ENCODE measurements around the gene SLC9B2.
A peak's percentile ranks its signal among the peaks of the same experiment; 100 is the strongest.

Gene SLC9B2

GRCh38 chr4:103075435-103075893 lies 1.1 kb downstream of the SLC9B2 start:
- Histone ChIP-seq H3K27ac (ENCODE audit: low read length) (no peak overlapping the region), H3K9me3 (ENCODE audit: control insufficient read depth, low read depth, low read length) (no peaks in the 10 kb centered on the region), H3K4me1 (ENCODE audit: control insufficient read depth, low read depth, low read length) (peaks cover 8% of the 10 kb centered on the region), H3K27me3 (ENCODE audit: control insufficient read depth, insufficient read depth, low read length) (peaks cover 35% of the 10 kb centered on the region), H3K9ac (ENCODE audit: low read length) (peak overlapping the region; percentile 72), H3K36me3 (ENCODE audit: control insufficient read depth, low read depth, low read length) (no peaks in the 10 kb centered on the region), H3K4me3 (ENCODE audit: low read length) (peak overlapping the region; percentile 69)

GRCh38 chr4:103074744-103075434 lies 1.7 kb downstream of the SLC9B2 start:
- H3K9ac ChIP-seq (ENCODE audit: low read length), result no peak overlapping the region
- H3K36me3 ChIP-seq (ENCODE audit: control insufficient read depth, low read depth, low read length), result no peaks in the 10 kb centered on the region
- peaks cover 11% of the 10 kb centered on the region for H3K4me1 ChIP-seq (ENCODE audit: control insufficient read depth, low read depth, low read length)
- peak overlapping the region; percentile 69 for H3K4me3 ChIP-seq (ENCODE audit: low read length)
- H3K27ac ChIP-seq (ENCODE audit: low read length), result no peak overlapping the region
- H3K9me3 ChIP-seq (ENCODE audit: control insufficient read depth, low read depth, low read length), result no peaks in the 10 kb centered on the region
- peaks cover 35% of the 10 kb centered on the region for H3K27me3 ChIP-seq (ENCODE audit: control insufficient read depth, insufficient read depth, low read length)

DNA sequence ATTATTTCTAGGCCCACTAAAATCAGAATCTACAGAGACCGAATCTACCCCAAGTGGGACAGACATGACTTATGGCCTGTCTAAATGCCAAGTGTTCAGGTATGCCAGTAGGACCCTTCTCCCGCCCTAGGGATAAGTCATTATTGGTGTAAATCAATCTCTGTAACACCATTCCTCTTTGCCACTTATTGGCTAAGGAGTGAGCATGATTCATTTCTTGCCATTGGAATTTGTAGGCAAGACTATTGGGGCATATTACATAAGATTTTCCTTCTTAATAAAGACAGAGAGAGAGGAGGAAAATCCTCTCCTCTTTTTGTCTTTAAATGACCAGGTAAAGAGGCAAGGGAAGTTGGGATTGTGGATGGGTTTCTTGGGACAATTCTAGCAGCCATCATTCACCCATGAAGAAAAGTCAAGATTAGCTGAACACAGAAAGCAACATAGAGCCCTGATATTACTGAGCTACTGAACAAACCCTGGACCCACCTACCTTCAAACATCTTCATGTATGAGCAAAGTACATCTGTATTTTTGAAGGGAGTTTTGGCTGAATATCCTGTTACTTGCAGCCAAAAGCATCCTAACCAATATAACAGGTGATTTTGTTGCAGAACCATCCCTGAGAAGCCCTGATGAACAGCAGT lies 2.6 kb downstream of the SLC9B2 start:
- H3K9ac ChIP-seq (ENCODE audit: low read length), result no peak overlapping the region
- H3K27ac ChIP-seq (ENCODE audit: low read length), result no peak overlapping the region

DNA sequence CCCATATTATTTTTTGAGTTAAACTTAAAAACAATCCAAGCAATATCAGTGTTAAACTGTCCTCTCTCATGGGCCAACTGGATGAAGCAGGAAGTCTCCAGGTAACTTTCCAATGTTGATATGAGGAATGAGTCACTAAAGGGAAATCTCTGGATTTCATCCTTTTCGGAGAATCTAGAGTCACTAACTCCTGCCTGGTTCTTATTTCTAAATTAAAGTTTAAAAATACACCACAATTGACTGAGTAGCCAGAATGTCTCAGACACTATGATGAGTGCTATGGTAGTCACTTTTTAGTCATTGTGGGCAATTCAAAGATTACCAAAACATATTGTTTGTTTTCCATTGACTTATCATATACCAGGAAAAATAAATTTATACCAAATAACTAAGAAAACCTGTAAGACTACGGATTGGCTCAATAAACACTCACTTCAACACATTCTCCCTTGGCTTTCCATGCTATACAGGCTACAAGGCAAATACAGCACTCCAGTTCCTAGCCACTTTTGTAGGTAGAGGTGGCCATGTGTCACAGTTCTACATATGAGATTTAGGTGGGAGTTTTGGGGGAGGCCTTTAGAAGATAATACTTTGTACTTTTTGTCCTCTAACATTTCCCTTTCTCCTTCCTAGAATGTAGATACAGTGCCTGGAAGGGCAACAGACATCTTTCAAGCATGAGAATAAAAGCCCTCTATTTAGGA lies 8.6 kb downstream of the SLC9B2 start:
- Histone ChIP-seq H3K27me3 (ENCODE audit: control insufficient read depth, insufficient read depth, low read length) (no peaks in the 10 kb centered on the region), H3K9me3 (ENCODE audit: control insufficient read depth, low read depth, low read length) (no peaks in the 10 kb centered on the region), H3K36me3 (ENCODE audit: control insufficient read depth, low read depth, low read length) (no peaks in the 10 kb centered on the region), H3K4me3 (ENCODE audit: low read length) (no peak overlapping the region), H3K27ac (ENCODE audit: low read length) (no peak overlapping the region), H3K4me1 (ENCODE audit: control insufficient read depth, low read depth, low read length) (peaks cover 4% of the 10 kb centered on the region), H3K9ac (ENCODE audit: low read length) (no peak overlapping the region)

More for the DNA sequence above, 2.6 kb downstream of the SLC9B2 start:
- Histone ChIP-seq H3K9me3 (ENCODE audit: control insufficient read depth, low read depth, low read length) (no peaks in the 10 kb centered on the region), H3K36me3 (ENCODE audit: control insufficient read depth, low read depth, low read length) (no peaks in the 10 kb centered on the region), H3K4me1 (ENCODE audit: control insufficient read depth, low read depth, low read length) (peaks cover 12% of the 10 kb centered on the region), H3K4me3 (ENCODE audit: low read length) (no peak overlapping the region), H3K27me3 (ENCODE audit: control insufficient read depth, insufficient read depth, low read length) (peaks cover 35% of the 10 kb centered on the region)

- Histone ChIP-seq H3K27me3 (ENCODE audit: control insufficient read depth, insufficient read depth, low read length) (no peaks in the 10 kb centered on the region), H3K9ac (ENCODE audit: low read length) (no peak overlapping the region), H3K27ac (ENCODE audit: low read length) (no peak overlapping the region), H3K36me3 (ENCODE audit: control insufficient read depth, low read depth, low read length) (no peaks in the 10 kb centered on the region), H3K9me3 (ENCODE audit: control insufficient read depth, low read depth, low read length) (no peaks in the 10 kb centered on the region), H3K4me3 (ENCODE audit: low read length) (no peak overlapping the region), H3K4me1 (ENCODE audit: control insufficient read depth, low read depth, low read length) (no peaks in the 10 kb centered on the region)
Observed at GRCh38 chr4:103060453-103061148, 16.0 kb downstream of the SLC9B2 start.

DNA sequence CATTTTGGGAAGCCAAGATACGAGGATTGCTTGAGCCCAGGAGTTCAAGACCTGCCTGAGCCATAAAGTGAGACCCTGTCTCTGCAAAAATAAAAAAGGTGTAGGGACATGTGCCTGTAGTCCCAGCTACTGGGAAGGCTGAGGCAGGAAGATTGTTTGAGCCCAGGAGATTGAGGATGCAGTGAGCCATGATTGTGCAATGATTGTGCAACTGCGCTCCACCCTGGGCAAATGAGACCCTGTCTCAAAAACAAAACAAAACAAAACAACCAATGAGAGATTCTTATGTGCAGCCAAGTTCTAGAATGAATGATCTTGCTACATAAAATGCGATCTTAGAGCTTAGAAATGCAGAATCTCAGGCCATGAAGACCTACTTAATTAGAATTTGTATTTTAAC lies 22.5 kb downstream of the SLC9B2 start:
- Histone ChIP-seq H3K9me3 (ENCODE audit: control insufficient read depth, low read depth, low read length) (no peaks in the 10 kb centered on the region), H3K9ac (ENCODE audit: low read length) (no peak overlapping the region), H3K4me3 (ENCODE audit: low read length) (no peak overlapping the region), H3K27ac (ENCODE audit: low read length) (no peak overlapping the region), H3K27me3 (ENCODE audit: control insufficient read depth, insufficient read depth, low read length) (no peaks in the 10 kb centered on the region), H3K4me1 (ENCODE audit: control insufficient read depth, low read depth, low read length) (no peaks in the 10 kb centered on the region), H3K36me3 (ENCODE audit: control insufficient read depth, low read depth, low read length) (no peaks in the 10 kb centered on the region)

- Histone ChIP-seq H3K27ac (ENCODE audit: low read length) (no peak overlapping the region), H3K9me3 (ENCODE audit: control insufficient read depth, low read depth, low read length) (no peaks in the 10 kb centered on the region), H3K4me3 (ENCODE audit: low read length) (no peak overlapping the region), H3K27me3 (ENCODE audit: control insufficient read depth, insufficient read depth, low read length) (no peaks in the 10 kb centered on the region), H3K4me1 (ENCODE audit: control insufficient read depth, low read depth, low read length) (no peaks in the 10 kb centered on the region), H3K9ac (ENCODE audit: low read length) (no peak overlapping the region), H3K36me3 (ENCODE audit: control insufficient read depth, low read depth, low read length) (no peaks in the 10 kb centered on the region)
Observed at GRCh38 chr4:103052779-103053178, 23.8 kb downstream of the SLC9B2 start.

DNA sequence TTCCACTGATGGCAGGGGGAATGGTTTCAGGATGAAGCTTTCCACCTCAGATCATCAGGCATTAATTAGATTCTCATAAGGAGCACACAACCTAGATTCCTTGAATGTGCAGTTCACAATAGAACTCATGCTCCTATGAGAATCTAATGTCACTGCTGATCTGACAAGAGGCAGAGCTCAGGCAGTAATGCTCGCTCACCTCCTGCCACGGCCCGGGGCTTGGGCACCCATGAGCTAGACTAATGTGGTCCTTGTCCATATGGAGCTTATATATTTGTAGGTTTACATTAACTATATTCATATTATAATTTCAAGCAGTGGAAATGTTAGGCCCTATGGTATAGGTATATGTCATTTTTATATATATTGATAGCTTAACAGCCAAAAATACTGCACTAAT lies 24.4 kb downstream of the SLC9B2 start:
- Histone ChIP-seq H3K27ac (ENCODE audit: low read length) (no peak overlapping the region), H3K9ac (ENCODE audit: low read length) (no peak overlapping the region), H3K27me3 (ENCODE audit: control insufficient read depth, insufficient read depth, low read length) (no peaks in the 10 kb centered on the region), H3K4me3 (ENCODE audit: low read length) (no peak overlapping the region), H3K36me3 (ENCODE audit: control insufficient read depth, low read depth, low read length) (no peaks in the 10 kb centered on the region), H3K4me1 (ENCODE audit: control insufficient read depth, low read depth, low read length) (no peaks in the 10 kb centered on the region), H3K9me3 (ENCODE audit: control insufficient read depth, low read depth, low read length) (no peaks in the 10 kb centered on the region)

DNA sequence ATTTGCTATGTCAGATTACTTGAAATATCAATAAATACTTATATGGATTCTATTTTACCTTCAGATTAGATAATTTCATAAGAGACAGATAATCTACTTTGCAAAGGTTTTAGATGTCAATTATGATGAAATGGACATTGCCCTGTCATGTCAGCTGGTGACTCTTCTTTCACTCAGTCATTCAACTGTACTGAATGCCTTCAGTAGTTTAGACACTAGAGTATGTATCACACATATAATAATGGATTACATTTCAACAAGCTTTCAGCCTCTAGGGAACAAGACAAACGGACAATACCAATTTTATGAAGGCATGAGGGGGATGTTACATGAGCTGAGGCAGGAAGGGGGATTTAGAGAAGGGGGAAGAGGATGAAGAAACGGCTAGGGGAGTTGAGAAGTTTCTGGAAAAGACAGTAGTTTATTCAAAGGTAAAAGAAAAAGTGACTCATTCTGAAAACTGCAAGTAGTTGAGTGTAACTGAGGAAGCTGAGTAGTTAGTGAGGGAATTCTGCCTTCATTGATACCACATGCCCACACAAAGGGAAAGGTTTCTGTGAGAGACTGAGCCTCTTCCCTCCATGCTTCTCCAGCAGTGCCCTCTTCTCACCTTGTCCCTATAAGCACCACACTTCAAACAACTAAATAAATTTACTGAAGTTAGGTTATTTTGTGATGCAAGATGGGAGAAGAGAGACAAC lies 25.7 kb downstream of the SLC9B2 start:
- Histone ChIP-seq H3K4me3 (ENCODE audit: low read length) (no peak overlapping the region), H3K9ac (ENCODE audit: low read length) (no peak overlapping the region), H3K27ac (ENCODE audit: low read length) (no peak overlapping the region), H3K27me3 (ENCODE audit: control insufficient read depth, insufficient read depth, low read length) (no peaks in the 10 kb centered on the region), H3K9me3 (ENCODE audit: control insufficient read depth, low read depth, low read length) (no peaks in the 10 kb centered on the region), H3K4me1 (ENCODE audit: control insufficient read depth, low read depth, low read length) (no peaks in the 10 kb centered on the region), H3K36me3 (ENCODE audit: control insufficient read depth, low read depth, low read length) (no peaks in the 10 kb centered on the region)

DNA sequence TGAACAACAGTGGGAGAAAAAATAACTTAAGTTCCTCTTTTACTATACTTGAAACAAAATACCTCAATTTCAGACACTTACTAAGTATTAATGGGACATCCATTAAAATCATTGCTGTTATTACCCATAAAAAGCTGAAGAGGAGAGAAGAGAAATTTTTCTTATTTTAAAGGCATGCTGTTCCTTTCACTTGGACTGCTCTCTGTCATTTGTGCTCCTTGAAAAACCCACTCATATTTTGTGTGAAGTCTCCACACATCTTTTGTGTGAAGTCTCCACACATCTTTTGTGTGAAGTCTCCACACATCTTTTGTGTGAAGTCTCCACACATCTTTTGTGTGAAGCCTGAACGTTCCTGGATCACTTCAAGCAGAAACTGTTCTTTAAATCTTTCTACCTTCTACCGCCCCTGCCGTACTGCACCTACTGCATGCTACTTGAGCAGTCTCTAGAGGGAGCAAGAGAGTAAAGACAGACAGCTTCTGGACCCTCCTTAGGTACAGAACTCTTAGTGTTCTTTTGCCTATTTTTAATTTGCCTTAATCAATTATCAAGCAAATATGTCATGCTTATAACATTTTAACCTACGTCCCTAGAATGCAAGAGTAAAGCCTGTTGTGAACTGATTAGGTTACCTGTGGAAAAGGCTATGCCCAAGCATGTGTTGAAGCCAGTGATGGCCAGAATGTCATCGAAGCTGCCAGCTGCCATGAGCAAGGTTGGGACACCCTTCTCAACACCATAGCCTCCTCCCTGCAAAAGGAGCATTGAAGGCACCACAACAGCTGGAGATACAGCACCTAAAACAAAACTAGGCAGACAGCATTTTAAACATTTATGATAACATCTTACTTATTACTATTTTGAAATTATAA lies 29.9 kb downstream of the SLC9B2 start:
- Histone ChIP-seq H3K27ac (ENCODE audit: low read length) (no peak overlapping the region), H3K4me3 (ENCODE audit: low read length) (no peak overlapping the region), H3K9ac (ENCODE audit: low read length) (no peak overlapping the region), H3K27me3 (ENCODE audit: control insufficient read depth, insufficient read depth, low read length) (no peaks in the 10 kb centered on the region), H3K36me3 (ENCODE audit: control insufficient read depth, low read depth, low read length) (no peaks in the 10 kb centered on the region), H3K9me3 (ENCODE audit: control insufficient read depth, low read depth, low read length) (no peaks in the 10 kb centered on the region), H3K4me1 (ENCODE audit: control insufficient read depth, low read depth, low read length) (no peaks in the 10 kb centered on the region)

Data from iPS-18a (cell line).